IPS-18a (cell line): ENCODE results near the gene PPP1R14C.

Experiments used
- H3K27ac ChIP-seq: one replicate; pipeline ENCODE4 v1.5.1; 2013; ENCODE audit warnings: low read length
- H3K27me3 ChIP-seq: one replicate; pipeline ENCODE4 v1.6.1; 2013; ENCODE audit warnings: mild to moderate bottlenecking, low read length; ENCODE audit not compliant: control insufficient read depth, insufficient read depth
- H3K36me3 ChIP-seq: one replicate; pipeline ENCODE4 v1.6.1; 2013; ENCODE audit warnings: low read depth, low read length; ENCODE audit not compliant: control insufficient read depth
- H3K4me1 ChIP-seq: one replicate; pipeline ENCODE4 v1.6.1; 2013; ENCODE audit warnings: low read depth, low read length; ENCODE audit not compliant: control insufficient read depth
- H3K4me3 ChIP-seq: one replicate; pipeline ENCODE4 v1.5.1; 2013; ENCODE audit warnings: low read length
- H3K9ac ChIP-seq: one replicate; pipeline ENCODE4 v1.6.1; 2013; ENCODE audit warnings: mild to moderate bottlenecking, low read length, moderate library complexity
- H3K9me3 ChIP-seq: one replicate; pipeline ENCODE4 v1.6.1; 2013; ENCODE audit warnings: low read depth, low read length; ENCODE audit not compliant: control insufficient read depth

PPP1R14C gene

DNA sequence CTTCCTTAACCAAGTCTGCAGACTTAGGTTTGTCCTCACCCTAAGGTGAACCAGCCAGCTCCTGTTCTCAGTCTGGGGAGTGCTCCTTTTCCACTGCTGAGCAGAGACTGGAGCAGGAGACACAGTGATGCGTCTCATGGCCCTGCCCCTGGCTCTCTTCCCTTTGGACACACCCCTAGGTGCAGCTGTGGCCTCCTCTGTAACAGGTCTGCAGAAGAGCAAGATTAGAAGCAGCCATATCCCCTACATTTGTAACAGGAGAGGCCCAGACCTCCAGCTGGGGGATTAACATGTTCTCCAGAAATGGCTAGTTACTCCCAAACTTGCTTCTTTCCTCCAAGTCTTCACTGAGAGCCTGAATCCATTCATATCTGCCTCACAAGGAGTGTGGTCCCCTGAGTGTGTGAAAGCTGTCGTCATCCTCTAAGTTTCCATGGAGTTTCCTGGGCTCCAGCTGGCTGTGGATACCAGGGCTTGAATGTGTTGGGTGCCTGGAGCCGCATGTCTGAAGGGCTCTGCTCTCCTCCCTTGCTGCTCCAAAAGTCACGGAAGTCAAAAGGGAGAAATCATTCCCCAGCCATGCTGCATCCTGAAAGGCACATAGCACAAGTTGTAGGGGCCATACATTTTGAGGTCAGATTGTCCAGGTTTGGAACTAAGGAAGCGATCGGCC lies 57.7 kb downstream of the PPP1R14C start:
- peaks cover 3% of the 10 kb centered on the region for H3K4me1 ChIP-seq

DNA sequence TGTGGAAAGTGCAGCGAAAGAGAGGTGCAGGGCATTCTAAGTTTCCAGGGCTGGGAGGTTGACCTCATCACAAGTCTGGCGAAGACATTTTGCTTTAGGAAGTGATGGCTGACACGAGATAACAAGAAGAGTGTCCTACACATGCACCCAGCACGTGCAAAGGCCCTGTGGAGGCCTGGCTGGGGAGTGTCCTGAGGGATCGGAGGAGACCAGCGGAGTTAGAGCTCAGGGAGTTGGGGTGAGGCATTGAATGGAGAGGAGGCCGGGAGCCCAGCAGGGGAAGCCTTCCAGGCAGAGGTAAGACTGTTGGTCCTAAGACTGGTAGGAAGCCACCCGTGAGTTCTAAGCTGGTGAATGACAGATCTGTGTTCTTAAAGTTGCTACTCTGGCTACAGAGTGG lies 58.4 kb downstream of the PPP1R14C start:
- Histone ChIP-seq H3K4me1 (peaks cover 3% of the 10 kb centered on the region), H3K9me3 (no peaks in the 10 kb centered on the region), H3K27me3 (no peaks in the 10 kb centered on the region), H3K36me3 (no peaks in the 10 kb centered on the region), H3K9ac (no peak overlapping the region), H3K4me3 (no peak overlapping the region), H3K27ac (no peak overlapping the region)

More for the DNA sequence above, 57.7 kb downstream of the PPP1R14C start:
- no peak overlapping the region for H3K9ac ChIP-seq
- no peaks in the 10 kb centered on the region for H3K27me3 ChIP-seq
- no peak overlapping the region for H3K4me3 ChIP-seq
- H3K27ac ChIP-seq: no peak overlapping the region
- no peaks in the 10 kb centered on the region for H3K9me3 ChIP-seq
- H3K36me3 ChIP-seq: no peaks in the 10 kb centered on the region

DNA sequence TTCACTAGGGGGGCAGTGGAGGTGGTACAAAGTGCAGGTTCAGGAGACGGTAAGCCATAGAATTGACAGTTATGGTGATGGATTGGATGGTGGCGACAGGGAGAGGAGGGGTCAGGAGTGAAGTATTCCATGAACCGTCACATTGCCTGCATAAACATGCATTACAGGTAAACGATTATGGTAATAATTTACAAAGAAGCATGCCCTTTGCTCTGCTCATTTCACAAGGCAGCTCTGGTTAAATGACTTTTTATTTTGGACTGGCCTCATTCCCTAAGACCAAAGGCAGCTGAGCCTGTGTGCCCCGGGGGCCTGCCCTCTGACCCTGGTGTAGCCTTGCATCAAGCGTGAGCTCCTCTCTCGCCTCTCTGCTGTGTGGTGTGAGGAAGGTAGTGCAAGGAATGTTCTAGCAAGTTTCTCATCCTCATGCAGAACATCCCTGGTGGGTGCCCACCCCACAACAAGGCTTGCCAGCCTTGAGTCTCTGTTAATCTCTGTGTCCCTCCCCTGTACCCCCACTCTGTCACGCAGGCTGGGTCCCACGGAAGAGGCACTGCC lies 59.0 kb downstream of the PPP1R14C start:
- H3K9me3 ChIP-seq: no peaks in the 10 kb centered on the region
- no peak overlapping the region for H3K27ac ChIP-seq

DNA sequence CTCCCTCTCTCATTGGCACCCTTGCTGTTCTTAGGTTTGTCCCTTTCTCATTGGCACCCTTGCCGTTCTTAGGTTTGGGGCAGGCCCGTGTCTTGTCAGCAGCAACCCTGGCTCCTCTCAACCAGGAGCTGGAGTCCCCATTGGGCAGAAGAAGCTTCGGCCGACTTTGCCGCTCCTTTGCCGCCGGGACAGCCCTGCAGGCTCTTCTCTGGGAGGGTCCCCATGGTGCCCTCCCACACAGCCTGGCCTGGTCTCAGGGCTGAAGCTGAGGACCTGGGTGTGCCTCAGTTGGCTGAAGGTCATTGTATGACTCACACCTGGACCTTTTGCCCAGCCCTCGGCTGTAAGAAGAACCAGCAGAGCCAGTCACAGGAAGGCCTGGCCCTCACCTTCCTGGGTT lies 59.6 kb downstream of the PPP1R14C start:
- no peak overlapping the region for H3K27ac ChIP-seq
- H3K9ac ChIP-seq: no peak overlapping the region
- H3K9me3 ChIP-seq: no peaks in the 10 kb centered on the region
- peaks cover 3% of the 10 kb centered on the region for H3K4me1 ChIP-seq
- H3K27me3 ChIP-seq: no peaks in the 10 kb centered on the region
- no peak overlapping the region for H3K4me3 ChIP-seq
- no peaks in the 10 kb centered on the region for H3K36me3 ChIP-seq

More for the DNA sequence above, 59.0 kb downstream of the PPP1R14C start:
- no peaks in the 10 kb centered on the region for H3K27me3 ChIP-seq
- H3K4me3 ChIP-seq: no peak overlapping the region
- peaks cover 3% of the 10 kb centered on the region for H3K4me1 ChIP-seq
- H3K36me3 ChIP-seq: no peaks in the 10 kb centered on the region
- no peak overlapping the region for H3K9ac ChIP-seq

DNA sequence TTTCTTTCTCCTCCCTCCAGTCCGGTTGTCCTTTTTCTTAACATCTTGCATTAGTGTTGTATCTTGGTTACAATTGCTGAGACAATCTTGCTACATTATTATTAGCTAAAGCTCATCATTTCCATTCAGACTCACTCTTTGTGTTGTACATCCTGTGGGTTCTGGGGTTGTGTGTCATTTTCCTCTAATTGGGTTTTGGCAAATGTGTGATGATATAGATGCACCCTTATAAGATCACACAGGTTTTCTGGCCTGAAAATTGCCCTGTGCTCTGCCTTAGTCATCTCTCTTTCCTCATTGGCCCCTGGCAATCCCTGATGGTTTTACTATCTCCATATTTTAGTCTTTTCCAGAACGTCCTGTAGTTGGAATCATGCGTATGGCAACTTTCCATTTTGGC lies 60.1 kb downstream of the PPP1R14C start:
- Histone ChIP-seq H3K9me3 (no peaks in the 10 kb centered on the region), H3K27me3 (no peaks in the 10 kb centered on the region), H3K27ac (no peak overlapping the region), H3K4me3 (no peak overlapping the region), H3K36me3 (no peaks in the 10 kb centered on the region), H3K9ac (no peak overlapping the region), H3K4me1 (peaks cover 3% of the 10 kb centered on the region)

DNA sequence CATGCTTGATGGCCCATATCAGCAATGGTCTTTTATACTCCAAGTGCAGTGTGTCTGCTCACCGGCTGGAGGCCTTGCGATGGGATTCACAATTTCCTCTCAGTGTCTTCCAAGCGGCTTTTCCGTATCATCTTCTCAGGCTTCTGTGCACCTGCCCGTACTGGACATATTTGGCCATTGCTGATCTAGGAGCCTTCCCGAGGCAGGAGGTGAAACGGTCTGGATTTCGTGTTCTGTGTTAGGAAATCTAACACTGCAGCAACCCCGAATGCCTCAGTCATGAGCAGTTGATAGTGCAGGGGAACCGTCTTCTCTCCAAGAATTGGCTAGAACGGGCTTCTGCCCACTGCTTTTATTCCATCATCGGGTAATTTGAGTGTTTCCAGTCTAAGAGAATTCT lies 60.5 kb downstream of the PPP1R14C start:
- H3K36me3 ChIP-seq: no peaks in the 10 kb centered on the region
- H3K27ac ChIP-seq: no peak overlapping the region
- no peak overlapping the region for H3K9ac ChIP-seq
- H3K4me1 ChIP-seq: peaks cover 3% of the 10 kb centered on the region
- H3K27me3 ChIP-seq: no peaks in the 10 kb centered on the region
- no peak overlapping the region for H3K4me3 ChIP-seq
- no peaks in the 10 kb centered on the region for H3K9me3 ChIP-seq

DNA sequence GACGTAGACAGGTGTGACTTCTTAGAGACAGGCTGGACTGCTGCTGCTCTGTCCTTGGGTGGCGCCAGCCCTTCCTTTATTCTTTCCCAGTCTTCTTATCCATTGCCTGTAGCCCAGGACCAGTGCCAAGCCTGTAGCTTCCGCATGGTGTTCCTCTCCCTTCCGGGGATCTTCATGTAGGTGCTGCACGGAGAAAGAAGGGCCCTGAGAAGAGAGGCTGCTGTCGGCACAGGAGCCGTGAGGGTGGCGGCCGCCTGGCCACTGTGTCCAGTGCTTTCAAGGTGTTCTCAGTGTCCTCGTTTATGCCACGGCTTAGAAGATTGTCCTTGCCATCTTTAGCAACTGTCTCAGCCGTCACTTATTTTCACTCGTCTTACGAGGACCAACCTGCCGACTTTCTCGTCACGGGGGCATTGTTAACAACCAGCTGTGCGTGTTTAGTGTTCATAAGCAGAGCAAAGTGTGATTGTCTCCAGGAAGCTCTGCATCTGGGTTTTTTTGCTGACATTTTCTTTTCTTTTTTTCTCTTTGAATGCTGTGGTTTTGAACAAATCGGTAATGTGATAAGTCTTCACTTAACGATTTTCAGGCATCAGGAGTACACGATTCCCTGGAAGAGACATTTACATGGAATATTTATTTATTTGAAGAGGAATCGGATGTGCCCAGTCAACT lies 61.2 kb downstream of the PPP1R14C start:
- peaks cover 3% of the 10 kb centered on the region for H3K4me1 ChIP-seq
- no peak overlapping the region for H3K27ac ChIP-seq
- no peak overlapping the region for H3K4me3 ChIP-seq
- no peak overlapping the region for H3K9ac ChIP-seq
- no peaks in the 10 kb centered on the region for H3K36me3 ChIP-seq
- H3K27me3 ChIP-seq: no peaks in the 10 kb centered on the region
- H3K9me3 ChIP-seq: no peaks in the 10 kb centered on the region

DNA sequence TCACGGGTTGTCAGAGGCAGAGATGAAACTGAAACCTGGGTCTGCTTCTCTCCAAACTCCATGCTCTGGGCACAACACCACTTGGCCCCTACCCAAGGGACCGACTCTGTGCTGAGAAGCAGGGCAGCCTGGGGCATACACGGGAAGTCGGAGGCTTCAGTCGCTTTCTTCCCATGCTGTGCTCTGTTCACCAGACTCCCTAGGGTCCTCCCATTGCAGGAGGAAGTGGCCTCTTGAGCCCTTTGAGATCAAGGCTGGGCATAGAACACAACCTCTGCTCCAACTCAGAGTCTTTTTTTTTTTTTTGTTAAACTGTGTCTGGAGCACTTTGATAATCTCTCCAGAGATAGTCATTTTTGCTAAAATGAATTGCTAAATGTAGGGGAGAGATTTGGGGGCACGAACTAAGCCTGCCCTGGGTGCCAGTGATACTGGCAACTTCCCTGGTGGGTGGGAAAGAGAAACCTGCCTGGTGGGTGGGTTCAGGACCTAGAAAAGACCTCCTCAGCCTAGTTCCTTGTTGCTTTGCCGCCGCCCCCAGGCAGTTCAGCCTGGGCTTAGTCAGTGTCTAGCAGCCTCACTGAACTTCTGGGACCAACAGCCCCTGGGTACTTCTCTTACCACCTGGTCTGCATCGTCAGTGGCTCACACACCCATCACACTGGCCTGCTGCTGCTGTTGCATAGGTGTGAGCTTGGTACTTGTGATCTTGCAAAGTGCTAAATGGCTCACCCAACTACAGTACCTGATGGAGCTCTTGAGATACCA lies 62.0 kb downstream of the PPP1R14C start:
- H3K4me1 ChIP-seq: peaks cover 3% of the 10 kb centered on the region
- no peak overlapping the region for H3K27ac ChIP-seq
- no peaks in the 10 kb centered on the region for H3K27me3 ChIP-seq
- no peaks in the 10 kb centered on the region for H3K36me3 ChIP-seq
- no peak overlapping the region for H3K4me3 ChIP-seq
- no peak overlapping the region for H3K9ac ChIP-seq
- no peaks in the 10 kb centered on the region for H3K9me3 ChIP-seq

DNA sequence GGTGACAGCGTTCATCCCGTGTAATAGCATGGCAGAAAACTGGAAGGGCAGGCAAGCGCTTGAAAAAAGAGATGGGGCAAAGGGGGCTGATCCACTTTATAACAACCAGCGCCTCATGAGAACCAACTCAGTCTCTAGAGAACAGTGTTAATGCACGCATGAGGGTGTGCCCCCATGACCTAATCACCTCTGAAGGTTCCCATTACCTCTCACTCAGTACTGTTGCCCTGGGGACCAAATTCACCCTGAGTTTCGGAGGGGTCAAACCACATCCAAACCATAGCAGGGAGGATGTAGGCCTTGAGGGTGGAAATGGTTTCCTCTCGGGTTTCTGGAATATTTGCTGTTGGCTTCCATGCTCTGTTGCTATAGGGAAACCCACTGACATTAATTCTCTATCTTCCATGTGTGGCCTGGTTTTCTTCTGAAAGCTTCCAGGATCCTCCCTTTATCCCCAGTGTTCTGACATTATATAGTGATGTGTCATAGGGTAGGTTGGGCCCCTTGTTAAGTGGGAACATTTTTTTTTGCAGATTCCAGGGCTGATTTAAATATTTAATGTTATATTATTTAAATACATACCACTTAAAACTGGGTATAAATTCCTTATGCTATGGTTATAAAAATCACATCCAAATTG lies 65.2 kb downstream of the PPP1R14C start:
- H3K27ac ChIP-seq: no peak overlapping the region
- H3K4me3 ChIP-seq: no peak overlapping the region
- no peaks in the 10 kb centered on the region for H3K27me3 ChIP-seq
- no peaks in the 10 kb centered on the region for H3K9me3 ChIP-seq
- H3K36me3 ChIP-seq: no peaks in the 10 kb centered on the region
- H3K9ac ChIP-seq: no peak overlapping the region
- no peaks in the 10 kb centered on the region for H3K4me1 ChIP-seq

DNA sequence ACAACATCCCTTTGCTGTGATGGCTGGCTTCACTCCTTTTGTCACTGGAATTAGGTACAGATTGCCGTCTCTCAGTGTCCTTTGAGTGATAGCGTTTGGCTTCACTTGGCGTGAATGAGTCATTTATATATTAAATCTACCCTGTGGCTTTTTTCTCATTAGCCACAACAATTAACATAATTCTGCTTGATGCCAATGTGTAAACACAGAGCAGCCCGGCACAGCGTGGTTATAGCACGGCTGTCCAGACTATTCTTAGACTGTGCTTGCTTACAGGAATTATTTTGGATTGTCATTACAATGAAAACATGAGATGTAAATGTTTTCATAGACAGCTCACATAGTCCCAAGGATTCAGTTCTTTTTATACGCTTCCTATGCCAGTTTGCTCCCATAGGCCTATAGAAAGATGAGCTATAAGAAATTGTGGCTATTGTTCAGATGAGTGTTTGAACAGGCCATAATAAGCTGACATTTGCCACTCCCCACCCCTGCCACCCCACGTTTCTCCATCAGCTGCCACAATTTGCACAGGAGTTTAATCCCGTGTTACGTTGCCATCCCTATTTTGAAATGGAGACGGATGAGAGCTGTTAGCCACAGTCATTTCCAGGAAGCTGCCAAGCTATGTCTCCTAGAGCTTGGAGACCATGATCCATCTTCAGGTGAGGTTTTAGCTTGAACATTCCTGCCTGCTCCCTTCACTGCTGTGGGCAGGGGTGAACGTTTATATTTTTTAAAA lies 65.9 kb downstream of the PPP1R14C start:
- Histone ChIP-seq H3K27ac (no peak overlapping the region), H3K4me1 (no peaks in the 10 kb centered on the region), H3K27me3 (no peaks in the 10 kb centered on the region), H3K9me3 (no peaks in the 10 kb centered on the region), H3K36me3 (no peaks in the 10 kb centered on the region), H3K4me3 (no peak overlapping the region), H3K9ac (no peak overlapping the region)

DNA sequence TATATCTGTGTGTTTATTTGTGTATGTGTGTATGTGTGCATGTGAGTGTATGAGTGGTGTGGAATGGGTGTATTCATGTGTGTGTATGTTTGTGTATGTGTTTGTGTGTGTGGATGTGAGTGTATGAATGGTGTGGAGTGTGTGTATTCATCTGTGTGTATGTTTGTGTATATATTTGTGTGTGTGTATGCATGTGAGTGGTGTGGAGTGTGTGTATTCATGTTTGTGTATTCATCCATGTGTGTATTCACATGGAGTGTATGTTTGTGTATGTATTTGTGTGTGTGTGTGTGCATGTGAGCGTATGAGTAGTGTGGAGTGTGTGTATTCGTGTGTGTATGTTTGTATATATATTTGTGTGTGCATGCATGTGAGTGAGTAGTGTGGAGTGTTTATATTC lies 66.6 kb downstream of the PPP1R14C start:
- Histone ChIP-seq H3K4me1 (no peaks in the 10 kb centered on the region), H3K27me3 (no peaks in the 10 kb centered on the region), H3K9me3 (no peaks in the 10 kb centered on the region), H3K27ac (no peak overlapping the region), H3K4me3 (no peak overlapping the region), H3K9ac (no peak overlapping the region), H3K36me3 (no peaks in the 10 kb centered on the region)
